OCI-LY7 (cell line): Measurements from ENCODE around the gene APRT. TPM values are rescaled to one million over a fixed set of nuclear protein-coding genes. Genes with fewer than 3 reads are reported as not detected.

Experiments used
- BruUV-seq: library from RNA; stranded (reverse); fragments of 400-500 nt; replicated peaks from 2 replicates; lab custom pipeline; 2021; lab: Mats Ljungman, UMichigan
- CTCF ChIA-PET: fragments of 300-600 bp; sonication (Branson Sonifier 250); formaldehyde crosslinking; loops from one replicate; lab custom pipeline; 2022; ENCODE audit warnings: antibody characterized with exemption; ENCODE audit not compliant: unreplicated experiment; lab: Charles Lee
- POLR2A ChIA-PET: fragments of 300-600 bp; sonication (Branson Sonifier 250); formaldehyde crosslinking; loops from one replicate; lab custom pipeline; 2022; ENCODE audit warnings: antibody characterized with exemption; lab: Charles Lee
- DNase-seq: peaks from one replicate; pipeline ENCODE4 v3.0.0-alpha.2; 2015; ENCODE audit warnings: low spot score
- H2AFZ ChIP-seq: fragments of 200-600 bp; sonication (generic), shearing (Covaris generic); 2 replicates; pipeline ENCODE4 v1.6.1; 2014; ENCODE audit warnings: mild to moderate bottlenecking, antibody characterized with exemption, low read length, moderate library complexity
- H3K27ac ChIP-seq: fragments of 200-600 bp; sonication (generic); 2 replicates; pipeline ENCODE4 v1.5.1; 2014; ENCODE audit warnings: mixed run types, low read depth, mild to moderate bottlenecking, moderate library complexity, low read length, inconsistent platforms; ENCODE audit not compliant: poor library complexity, severe bottlenecking
- H3K36me3 ChIP-seq: fragments of 200-600 bp; sonication (generic); 2 replicates; pipeline ENCODE4 v1.6.1; 2014; ENCODE audit warnings: mild to moderate bottlenecking, antibody characterized with exemption, low read length, moderate library complexity, mixed read lengths; ENCODE audit not compliant: insufficient read depth
- H3K4me1 ChIP-seq: fragments of 200-600 bp; sonication (generic); 2 replicates; pipeline ENCODE4 v1.5.1; 2014; ENCODE audit warnings: mild to moderate bottlenecking, low read length; ENCODE audit not compliant: insufficient read depth, poor library complexity, severe bottlenecking
- H3K4me2 ChIP-seq: fragments of 200-600 bp; sonication (generic); 2 replicates; pipeline ENCODE4 v1.6.1; 2014; ENCODE audit warnings: mild to moderate bottlenecking, low read length
- H3K4me3 ChIP-seq: fragments of 200-600 bp; sonication (generic); 2 replicates; pipeline ENCODE4 v1.5.1; 2014; ENCODE audit warnings: mild to moderate bottlenecking, low read depth, low read length; ENCODE audit not compliant: poor library complexity, severe bottlenecking
- H3K79me2 ChIP-seq: fragments of 200-600 bp; sonication (generic); 2 replicates; pipeline ENCODE4 v1.6.1; 2016; ENCODE audit warnings: low read depth, mild to moderate bottlenecking, low read length, moderate library complexity, mixed read lengths; ENCODE audit not compliant: insufficient read depth
- H3K9me2 ChIP-seq: fragments of 200-600 bp; sonication (generic); 2 replicates; pipeline ENCODE4 v1.6.1; 2016; ENCODE audit warnings: mild to moderate bottlenecking, low read length, mixed read lengths; ENCODE audit not compliant: insufficient read depth
- H3K9me3 ChIP-seq: fragments of 200-600 bp; sonication (generic); 2 replicates; pipeline ENCODE4 v1.6.1; 2014; ENCODE audit warnings: mild to moderate bottlenecking, mixed run types, low read length, mixed read lengths
- H4K20me1 ChIP-seq: fragments of 200-600 bp; sonication (generic); 2 replicates; pipeline ENCODE4 v1.6.1; 2014; ENCODE audit warnings: mild to moderate bottlenecking, antibody characterized with exemption, low read length, moderate library complexity, mixed read lengths; ENCODE audit not compliant: insufficient read depth
- CTCF ChIP-seq: fragments of 200-600 bp; sonication (generic); conservative IDR thresholded peaks from 2 replicates; pipeline ENCODE4 v1.5.1; 2014; ENCODE audit warnings: mild to moderate bottlenecking, antibody characterized with exemption, low read length, moderate library complexity, mixed read lengths
- EZH2phosphoT487 ChIP-seq: fragments of 200-600 bp; sonication (generic); IDR thresholded peaks from 2 replicates; pipeline ENCODE4 v1.6.1; 2018; ENCODE audit warnings: low read depth, borderline replicate concordance, mild to moderate bottlenecking, mixed run types, antibody characterized with exemption, low read length, moderate library complexity, mixed read lengths
- intact Hi-C: fragments of 100-400 bp; cut with micrococcal nuclease; formaldehyde crosslinking; loops from one replicate; pipeline ENCODE4 v1.10.0; 2022; ENCODE audit not compliant: unreplicated experiment
- total RNA-seq, 2 experiments: library from RNA; depleted of rRNA in 1 of 2; stranded (reverse); fragments of >200 nt in 1 of 2; shearing (Covaris generic) in 1 of 2; gene quantifications; 2 replicates each; pipeline ENCODE4 v1.2.3, GENCODE V29; 2014 to 2022

The APRT gene
- total RNA-seq, 2 experiments from 2014 or later = 151 to 216 TPM

DNA sequence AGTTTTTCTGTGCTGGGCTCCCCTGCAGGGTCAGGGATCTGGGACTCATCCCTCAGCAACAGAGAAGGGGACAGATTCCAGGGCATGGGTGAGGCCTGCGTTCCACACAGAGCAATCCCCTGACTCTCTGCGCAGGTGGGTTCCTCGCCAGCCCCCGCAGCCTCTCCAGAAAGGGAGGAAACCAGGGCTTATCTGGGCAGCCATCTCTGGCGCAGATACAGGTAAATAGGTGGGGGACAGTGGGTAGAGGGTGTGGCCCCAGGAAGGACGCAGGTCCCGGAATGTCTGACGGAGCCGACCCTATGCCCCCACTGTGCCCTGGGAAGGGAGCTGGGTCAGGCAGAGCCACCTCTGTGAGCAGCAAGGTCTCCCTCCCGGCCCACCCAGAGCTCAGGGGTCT is 49.9 kb downstream of the APRT start:
- no peak overlapping the region for H2AFZ ChIP-seq
- CTCF ChIA-PET = no interaction called here
- POLR2A ChIA-PET = no interaction called here
- no peak overlapping the region for H3K4me2 ChIP-seq
- peaks cover 8% of the 10 kb centered on the region; the same call in 1 of the 2 replicates for H4K20me1 ChIP-seq
- no peaks in the 10 kb centered on the region for H3K9me2 ChIP-seq
- H3K9me3 ChIP-seq = no peaks in the 10 kb centered on the region
- intact Hi-C loops = no loop called here
- no TSS peak for BruUV-seq
- H3K36me3 ChIP-seq = no peaks in the 10 kb centered on the region
- H3K79me2 ChIP-seq = no peaks in the 10 kb centered on the region
- no peak overlapping the region for H3K4me3 ChIP-seq
- H3K27ac ChIP-seq = no peak overlapping the region
- H3K4me1 ChIP-seq = peaks cover 8% of the 10 kb centered on the region
- no peak for DNase-seq
- no peak for TF ChIP-seq EZH2phosphoT487
- TF ChIP-seq CTCF = no peak

DNA sequence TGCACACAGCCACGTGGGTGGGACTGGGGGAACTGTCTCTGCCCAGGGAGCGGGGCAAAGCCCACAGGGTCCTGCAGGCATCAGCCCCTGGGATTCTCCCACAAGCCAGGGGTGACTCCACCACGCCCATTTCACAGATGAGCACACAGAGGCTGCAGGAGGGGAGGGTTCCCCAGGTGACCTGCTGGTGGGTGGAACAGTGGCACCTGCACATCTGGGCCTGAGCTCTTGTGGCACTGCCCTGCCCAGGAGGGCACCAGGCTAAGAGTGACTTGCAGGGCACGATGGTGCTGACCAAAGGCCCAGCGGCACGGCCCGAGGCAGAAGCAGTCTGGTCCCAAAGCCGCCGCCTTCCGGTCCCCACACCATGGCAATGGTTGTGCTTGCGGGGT is 50.6 kb downstream of the APRT start:
- no peaks in the 10 kb centered on the region for H3K9me2 ChIP-seq
- intact Hi-C loops = no loop called here
- no peak overlapping the region for H3K4me3 ChIP-seq
- no peaks in the 10 kb centered on the region for H3K79me2 ChIP-seq
- H4K20me1 ChIP-seq = peaks cover 8% of the 10 kb centered on the region; the same call in 1 of the 2 replicates
- no peak for TF ChIP-seq EZH2phosphoT487
- TF ChIP-seq CTCF = no peak
- BruUV-seq = no TSS peak
- H3K9me3 ChIP-seq = no peaks in the 10 kb centered on the region
- H3K36me3 ChIP-seq = no peaks in the 10 kb centered on the region
- no peak overlapping the region for H3K27ac ChIP-seq
- ChIA-PET CTCF (no interaction called here), POLR2A (no interaction called here)
- no peak overlapping the region for H2AFZ ChIP-seq
- no peak overlapping the region for H3K4me2 ChIP-seq
- no peak for DNase-seq
- H3K4me1 ChIP-seq = peaks cover 5% of the 10 kb centered on the region

DNA sequence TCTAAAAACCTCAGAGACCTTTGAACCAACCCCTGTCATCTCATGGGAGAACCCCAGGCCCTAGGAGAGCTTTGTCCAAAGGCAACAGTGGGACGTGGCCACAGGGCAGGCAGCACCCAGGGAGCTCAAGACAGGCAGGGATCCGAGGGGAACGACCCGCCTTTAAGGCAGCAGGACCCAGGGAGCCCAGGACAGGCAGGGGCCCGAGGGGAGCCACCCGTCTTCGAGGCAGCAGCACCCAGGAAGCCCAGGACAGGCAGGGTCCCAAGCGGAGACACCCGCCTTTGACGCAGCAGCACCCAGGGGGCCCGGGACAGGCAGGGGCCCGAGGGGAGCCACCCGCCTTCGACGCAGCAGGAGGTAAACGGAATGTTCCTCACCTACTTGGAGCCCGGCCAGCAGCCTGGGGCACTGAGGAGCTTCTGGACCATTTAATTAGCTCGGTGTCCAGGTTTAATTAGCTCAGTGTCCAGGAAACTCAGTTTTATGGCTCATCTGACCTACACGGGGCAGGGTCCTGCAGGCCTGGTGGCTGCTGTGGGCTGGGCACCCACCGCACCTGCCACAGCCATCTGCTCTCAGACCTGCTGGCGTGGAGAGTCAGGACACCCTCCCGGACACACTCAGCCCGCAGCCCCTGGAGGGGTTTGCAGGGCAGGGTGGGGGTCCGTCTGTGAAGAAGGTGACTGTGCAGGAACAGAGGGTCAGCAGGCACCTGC is 51.1 kb downstream of the APRT start:
- no peak overlapping the region for H3K4me2 ChIP-seq
- POLR2A ChIA-PET = no interaction called here
- no peaks in the 10 kb centered on the region for H3K36me3 ChIP-seq
- TF ChIP-seq CTCF (no peak), EZH2phosphoT487 (no peak)
- H2AFZ ChIP-seq = no peak overlapping the region
- no TSS peak for BruUV-seq
- intact Hi-C loops = no loop called here
- H4K20me1 ChIP-seq = peaks cover 8% of the 10 kb centered on the region; the same call in 1 of the 2 replicates
- H3K4me1 ChIP-seq = peaks cover 5% of the 10 kb centered on the region
- no peak overlapping the region for H3K4me3 ChIP-seq
- CTCF ChIA-PET = interaction anchor here (0.7 kb wide), 1 partner anchor 23 kb away, joined by 3 read pairs; no protein-coding TSS in a partner anchor
- H3K9me2 ChIP-seq = no peaks in the 10 kb centered on the region
- DNase-seq = no peak
- H3K9me3 ChIP-seq = no peaks in the 10 kb centered on the region
- no peak overlapping the region for H3K27ac ChIP-seq
- no peaks in the 10 kb centered on the region for H3K79me2 ChIP-seq
